PC-3 (cell line): ENCODE measurements around the gene NXPE3. TPM values are rescaled to one million over a fixed set of nuclear protein-coding genes. Genes with fewer than 3 reads are reported as not detected.
"Not testable (repeated sequence)": the region's sequence is repeated elsewhere in the genome, so short reads cannot be mapped to it uniquely, and the experiment has no call there.

Source experiments
- ATAC-seq: fragments of 200-7000 bp; cut with Tn5 transposase; 2 replicates; pipeline ENCODE4 v1.9.1; 2020; ENCODE audit warnings: mild to moderate bottlenecking, moderate library complexity
- BruUV-seq: library from RNA; stranded (reverse); fragments of 400-500 nt; replicated peaks from 2 replicates; lab custom pipeline; 2021; lab: Mats Ljungman, UMichigan
- CTCF ChIA-PET: fragments of 300-600 bp; sonication (Branson Sonifier 250); formaldehyde crosslinking; loops from one replicate; lab custom pipeline; 2022; ENCODE audit warnings: antibody characterized with exemption; lab: Charles Lee
- POLR2A ChIA-PET: fragments of 300-600 bp; sonication (Branson Sonifier 250); formaldehyde crosslinking; loops from one replicate; lab custom pipeline; 2022; ENCODE audit warnings: antibody characterized with exemption; ENCODE audit not compliant: unreplicated experiment; lab: Charles Lee
- DNase-seq: peaks from one replicate; pipeline ENCODE4 v3.0.0-alpha.2; 2015
- H2AFZ ChIP-seq: fragments of 300-600 bp; sonication (generic); 2 replicates; pipeline ENCODE4 v1.6.0; 2016; ENCODE audit warnings: antibody characterized with exemption, low read length
- H3F3A ChIP-seq: fragments of 300-600 bp; sonication (generic); one replicate; pipeline ENCODE4 v1.6.0; 2017; ENCODE audit warnings: antibody characterized with exemption, low read length, control low read depth, mild to moderate bottlenecking; ENCODE audit not compliant: unreplicated experiment
- H3K27ac ChIP-seq: fragments of 300-600 bp; sonication (generic); 2 replicates; pipeline ENCODE4 v1.5.1; 2016; ENCODE audit warnings: mild to moderate bottlenecking, low read length
- H3K27me3 ChIP-seq: fragments of 300-600 bp; sonication (generic); 2 replicates; pipeline ENCODE4 v1.6.1; 2016; ENCODE audit warnings: low read length, mixed read lengths
- H3K36me3 ChIP-seq: fragments of 300-600 bp; sonication (generic); 2 replicates; pipeline ENCODE4 v1.6.1; 2016; ENCODE audit warnings: low read depth, mixed run types, low read length, mixed read lengths
- H3K4me1 ChIP-seq: fragments of 300-600 bp; sonication (generic); 2 replicates; pipeline ENCODE4 v1.5.1; 2016; ENCODE audit warnings: low read length; ENCODE audit not compliant: insufficient read depth
- H3K4me2 ChIP-seq: fragments of 300-600 bp; sonication (generic); 2 replicates; pipeline ENCODE4 v1.6.0; 2016; ENCODE audit warnings: low read length
- H3K4me3 ChIP-seq: fragments of 300-600 bp; sonication (generic); 2 replicates; pipeline ENCODE4 v1.5.1; 2016; ENCODE audit warnings: mild to moderate bottlenecking, low read length, mixed read lengths
- H3K79me2 ChIP-seq: fragments of 300-600 bp; sonication (generic); 2 replicates; pipeline ENCODE4 v1.6.1; 2017; ENCODE audit warnings: low read length, mixed read lengths
- H3K9ac ChIP-seq: fragments of 300-600 bp; sonication (generic); 2 replicates; pipeline ENCODE4 v1.6.0; 2016; ENCODE audit warnings: mild to moderate bottlenecking, low read length
- H3K9me2 ChIP-seq: fragments of 300-600 bp; sonication (generic); replicated peaks from 2 replicates; pipeline ENCODE4 v1.6.1; 2016; ENCODE audit warnings: mixed run types, low read length, mixed read lengths
- H3K9me3 ChIP-seq: fragments of 300-600 bp; sonication (generic); 2 replicates; pipeline ENCODE4 v1.6.1; 2016; ENCODE audit warnings: low read length, mixed read lengths
- H4K20me1 ChIP-seq: fragments of 300-600 bp; sonication (generic); 2 replicates; pipeline ENCODE4 v1.6.1; 2016; ENCODE audit warnings: low read length, mixed read lengths
- EZH2 ChIP-seq: fragments of 300-600 bp; sonication (generic); IDR thresholded peaks from one replicate; pipeline ENCODE4 v1.6.1; 2017; ENCODE audit warnings: antibody characterized with exemption, mild to moderate bottlenecking, low read length; ENCODE audit not compliant: unreplicated experiment
- EZH2phosphoT487 ChIP-seq: fragments of 300-600 bp; sonication (generic); IDR thresholded peaks from 2 replicates; pipeline ENCODE4 v1.6.1; 2018; ENCODE audit warnings: mild to moderate bottlenecking, antibody characterized with exemption, low read length, borderline replicate concordance
- intact Hi-C: fragments of 100-400 bp; cut with micrococcal nuclease; formaldehyde crosslinking; loops from 2 replicates; pipeline ENCODE4 v1.9.0; 2023
- total RNA-seq: library from RNA; depleted of rRNA; stranded (reverse); fragments of >200 nt; gene quantifications from 2 replicates; pipeline ENCODE4 v1.2.3, GENCODE V29; 2014
- TF ChIP-seq, protein P1 (sequence below): fragments of 300-600 bp; sonication (generic); conservative IDR thresholded peaks from 2 replicates; pipeline ENCODE4 v1.5.1; 2017; ENCODE audit warnings: antibody characterized with exemption, low read depth, mild to moderate bottlenecking, low read length

The NXPE3 gene
- total RNA-seq, 1 experiment from 2014 or later, result 12.6 TPM

DNA sequence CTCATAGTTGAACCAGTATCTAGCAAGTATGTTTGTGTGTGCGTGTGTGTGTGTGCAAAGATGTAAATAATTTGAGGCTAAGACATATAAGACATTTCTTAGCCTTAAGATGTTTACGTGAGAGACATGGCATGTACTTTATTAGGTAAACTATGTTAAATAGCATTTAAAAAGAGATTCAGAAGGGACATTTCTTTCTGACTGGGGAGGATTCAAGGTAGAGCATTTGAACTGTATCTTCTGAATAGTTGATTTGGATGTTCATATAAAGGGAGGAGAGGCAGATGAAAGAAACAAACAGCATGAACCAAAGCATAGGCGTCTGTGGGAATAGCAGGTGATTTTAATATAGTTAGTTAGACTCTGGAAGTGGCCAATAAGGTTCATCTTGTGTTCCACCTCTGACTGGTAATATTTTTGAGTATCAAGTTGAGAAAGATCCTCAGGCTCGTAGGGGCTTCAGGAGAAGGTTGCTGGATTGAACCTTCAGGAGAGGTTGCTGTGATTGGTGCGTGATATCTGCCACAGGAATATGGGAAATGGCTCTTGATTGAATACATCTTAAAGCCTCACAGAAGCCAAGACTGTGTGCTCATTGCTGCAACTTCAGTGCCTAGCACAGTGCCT, 82.9 kb downstream of the NXPE3 start:
- POLR2A ChIA-PET, result interaction anchor here (0.6 kb wide), 2 partner anchors 10 to 66 kb away, joined by 6 to 9 read pairs; no protein-coding TSS in a partner anchor
- Histone ChIP-seq H3K4me2 (no peak overlapping the region), H3K4me3 (no peak overlapping the region), H3K79me2 (no peaks in the 10 kb centered on the region), H2AFZ (no peak overlapping the region), H3K27me3 (no peaks in the 10 kb centered on the region), H3K9ac (no peak overlapping the region), H3F3A (no peaks in the 10 kb centered on the region), H3K4me1 (peaks cover 13% of the 10 kb centered on the region), H3K27ac (peak overlapping the region; percentile 10; the same call in 1 of the 2 replicates), H3K36me3 (peaks cover 50% of the 10 kb centered on the region), H3K9me3 (no peaks in the 10 kb centered on the region), H4K20me1 (peaks cover 27% of the 10 kb centered on the region), H3K9me2 (no peaks in the 10 kb centered on the region)
- CTCF ChIA-PET, result interaction anchor here (0.6 kb wide), 2 partner anchors 137 to 367 kb away, joined by 4 to 6 read pairs; no protein-coding TSS in a partner anchor
- intact Hi-C loops, result loop anchor here (5.0 kb wide), 2 partner anchors 50 to 265 kb away; no protein-coding TSS in a partner anchor
- ATAC-seq, result peak; percentile 3
- DNase-seq, result no peak
- TF ChIP-seq, protein P1, sequence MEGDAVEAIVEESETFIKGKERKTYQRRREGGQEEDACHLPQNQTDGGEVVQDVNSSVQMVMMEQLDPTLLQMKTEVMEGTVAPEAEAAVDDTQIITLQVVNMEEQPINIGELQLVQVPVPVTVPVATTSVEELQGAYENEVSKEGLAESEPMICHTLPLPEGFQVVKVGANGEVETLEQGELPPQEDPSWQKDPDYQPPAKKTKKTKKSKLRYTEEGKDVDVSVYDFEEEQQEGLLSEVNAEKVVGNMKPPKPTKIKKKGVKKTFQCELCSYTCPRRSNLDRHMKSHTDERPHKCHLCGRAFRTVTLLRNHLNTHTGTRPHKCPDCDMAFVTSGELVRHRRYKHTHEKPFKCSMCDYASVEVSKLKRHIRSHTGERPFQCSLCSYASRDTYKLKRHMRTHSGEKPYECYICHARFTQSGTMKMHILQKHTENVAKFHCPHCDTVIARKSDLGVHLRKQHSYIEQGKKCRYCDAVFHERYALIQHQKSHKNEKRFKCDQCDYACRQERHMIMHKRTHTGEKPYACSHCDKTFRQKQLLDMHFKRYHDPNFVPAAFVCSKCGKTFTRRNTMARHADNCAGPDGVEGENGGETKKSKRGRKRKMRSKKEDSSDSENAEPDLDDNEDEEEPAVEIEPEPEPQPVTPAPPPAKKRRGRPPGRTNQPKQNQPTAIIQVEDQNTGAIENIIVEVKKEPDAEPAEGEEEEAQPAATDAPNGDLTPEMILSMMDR, result no peak
- TF ChIP-seq EZH2 (no peak), EZH2phosphoT487 (no peak)
- BruUV-seq, result no TSS peak

DNA sequence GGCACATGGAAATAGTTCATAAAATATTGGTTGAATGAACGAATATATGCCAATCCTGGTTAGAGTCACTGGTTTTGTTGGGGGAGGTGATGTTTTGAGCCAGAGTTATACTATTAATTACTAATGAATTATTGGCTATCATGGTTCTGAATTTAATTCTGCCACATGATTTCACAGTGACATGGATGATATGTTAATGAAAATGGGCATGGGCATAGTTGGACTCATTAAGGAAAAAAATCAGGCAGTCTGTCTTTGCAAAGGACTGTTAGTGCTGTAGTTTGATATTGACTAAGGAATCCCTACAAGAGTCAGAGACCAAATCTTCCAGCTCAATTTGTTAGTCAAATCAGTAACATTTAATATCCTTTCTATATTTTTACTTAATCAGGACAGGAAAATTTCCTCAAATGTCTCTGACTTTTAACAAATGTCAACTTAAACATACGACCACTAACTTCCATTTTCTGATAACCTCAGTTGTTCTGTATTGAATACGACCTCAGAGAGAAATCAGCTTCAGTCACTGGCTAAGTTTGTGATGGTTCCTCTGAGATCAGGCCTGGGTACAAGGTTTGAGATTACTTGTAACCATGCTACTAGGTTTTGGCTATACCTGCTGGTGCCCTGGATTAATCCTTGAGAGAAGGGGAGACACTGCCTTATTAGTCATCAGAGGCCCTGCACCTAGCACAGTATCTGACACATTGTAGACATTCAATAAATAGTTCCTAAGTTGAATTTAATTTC, 83.6 kb downstream of the NXPE3 start:
- H3K79me2 ChIP-seq, result no peaks in the 10 kb centered on the region
- H3K9me2 ChIP-seq, result no peaks in the 10 kb centered on the region
- TSS peak; percentile 0 for BruUV-seq
- H3K4me3 ChIP-seq, result no peak overlapping the region
- DNase-seq (peak; percentile 30), ATAC-seq (peak; percentile 34)
- peaks cover 13% of the 10 kb centered on the region for H3K4me1 ChIP-seq
- H3K4me2 ChIP-seq, result no peak overlapping the region
- peaks cover 43% of the 10 kb centered on the region for H3K36me3 ChIP-seq
- ChIA-PET POLR2A (interaction anchor here (0.8 kb wide), 1 partner anchor 136 kb away, joined by 3 read pairs; no protein-coding TSS in a partner anchor), CTCF (interaction anchor here (0.6 kb wide), 1 partner anchor 121 kb away, joined by 3 read pairs; no protein-coding TSS in a partner anchor)
- H3K9me3 ChIP-seq, result no peaks in the 10 kb centered on the region
- no peaks in the 10 kb centered on the region for H3F3A ChIP-seq
- no peaks in the 10 kb centered on the region for H3K27me3 ChIP-seq
- intact Hi-C loops, result loop anchor here (1.0 to 5.0 kb wide), 3 partner anchors 50 to 265 kb away; no protein-coding TSS in a partner anchor
- no peak overlapping the region for H3K9ac ChIP-seq
- H2AFZ ChIP-seq, result no peak overlapping the region
- H4K20me1 ChIP-seq, result peaks cover 20% of the 10 kb centered on the region
- peak overlapping the region; percentile 10 for H3K27ac ChIP-seq
- TF ChIP-seq EZH2 (no peak), EZH2phosphoT487 (no peak)
- TF ChIP-seq, protein P1, result no peak

- CTCF ChIA-PET, result interaction anchor here (1.1 kb wide), 1 partner anchor 360 kb away, joined by 7 read pairs; no protein-coding TSS in a partner anchor
- Histone ChIP-seq H3K4me1 (peaks cover 32% of the 10 kb centered on the region), H3K36me3 (peaks cover 19% of the 10 kb centered on the region), H3K9ac (peak overlapping the region; percentile 18; the same call in 1 of the 2 replicates), H3K27ac (peak overlapping the region; percentile 65)
- H3K4me3 ChIP-seq, H3K4me2 ChIP-seq, POLR2A ChIA-PET, ATAC-seq, H4K20me1 ChIP-seq, H3K27me3 ChIP-seq, H3F3A ChIP-seq, DNase-seq, H3K9me3 ChIP-seq, BruUV-seq, H3K9me2 ChIP-seq, H3K79me2 ChIP-seq, H2AFZ ChIP-seq: not testable (repeated sequence)
- intact Hi-C loops, result loop anchor here (2.0 to 5.0 kb wide), 5 partner anchors 53 to 360 kb away; no protein-coding TSS in a partner anchor
These were observed 85.9 kb downstream of the NXPE3 start for GRCh38 chr3:101864926-101865325.
